Neural progenitor cell (in vitro differentiated cells): ENCODE data around the gene PPFIA1. TPM values are rescaled to one million over a fixed set of nuclear protein-coding genes. Genes with fewer than 3 reads are reported as not detected.

Source experiments
- DNase-seq: peaks from one replicate; pipeline ENCODE4 v3.0.0-alpha.2; 2016; ENCODE audit warnings: low spot score
- H2AFZ ChIP-seq: fragments of 200-600 bp; sonication (generic); replicated peaks from 2 replicates; pipeline ENCODE4 v1.6.1; 2016; ENCODE audit warnings: antibody characterized with exemption
- H3F3A ChIP-seq: fragments of 200-600 bp; sonication (generic); 2 replicates; pipeline ENCODE4 v1.6.1; 2016; ENCODE audit warnings: antibody characterized with exemption, low read depth
- H3K27ac ChIP-seq: fragments of 200-600 bp; sonication (generic); 2 replicates; pipeline ENCODE4 v1.5.1; 2016; ENCODE audit warnings: mild to moderate bottlenecking
- H3K27me3 ChIP-seq: fragments of 200-600 bp; sonication (generic); 2 replicates; pipeline ENCODE4 v1.6.1; 2016; ENCODE audit warnings: mild to moderate bottlenecking, moderate library complexity
- H3K36me3 ChIP-seq: fragments of 200-600 bp; sonication (generic); 2 replicates; pipeline ENCODE4 v1.5.1; 2016
- H3K4me1 ChIP-seq: fragments of 200-600 bp; sonication (generic); 2 replicates; pipeline ENCODE4 v1.6.1; 2016; ENCODE audit warnings: mixed run types
- H3K4me2 ChIP-seq: fragments of 200-600 bp; sonication (generic); 2 replicates; pipeline ENCODE4 v1.6.1; 2016
- H3K4me3 ChIP-seq: fragments of 200-600 bp; sonication (generic); 2 replicates; pipeline ENCODE4 v1.5.1; 2016
- H3K79me2 ChIP-seq: fragments of 200-600 bp; sonication (generic); 2 replicates; pipeline ENCODE4 v1.6.1; 2016; ENCODE audit warnings: low read depth
- H3K9ac ChIP-seq: fragments of 200-600 bp; sonication (generic); 2 replicates; pipeline ENCODE4 v1.6.1; 2016
- H3K9me3 ChIP-seq: fragments of 200-600 bp; sonication (generic); 2 replicates; pipeline ENCODE4 v1.5.1; 2016; ENCODE audit warnings: low read depth
- H4K20me1 ChIP-seq: fragments of 200-600 bp; sonication (generic); 2 replicates; pipeline ENCODE4 v1.6.1; 2016; ENCODE audit warnings: low read depth
- H3K27ac Mint-ChIP-seq: 3 replicates; pipeline ENCODE4 v1.8.0; 2021; ENCODE audit warnings: mixed read lengths
- H3K27me3 Mint-ChIP-seq: 2 replicates; pipeline ENCODE4 v1.8.0; 2022; ENCODE audit warnings: low read depth, mild to moderate bottlenecking, inconsistent platforms, moderate library complexity, mixed read lengths; ENCODE audit not compliant: insufficient read depth
- H3K36me3 Mint-ChIP-seq: 3 replicates; pipeline ENCODE4 v1.8.0; 2021; ENCODE audit warnings: mixed read lengths
- H3K4me1 Mint-ChIP-seq: 3 replicates; pipeline ENCODE4 v1.8.0; 2021; ENCODE audit warnings: mixed read lengths
- H3K4me3 Mint-ChIP-seq: 3 replicates; pipeline ENCODE4 v1.8.0; 2021; ENCODE audit warnings: mild to moderate bottlenecking, moderate library complexity, mixed read lengths
- H3K9me3 Mint-ChIP-seq: 3 replicates; pipeline ENCODE4 v1.8.0; 2020; ENCODE audit warnings: mixed read lengths
- CTCF ChIP-seq: fragments of 200-600 bp; sonication (generic); IDR thresholded peaks from 2 replicates; pipeline ENCODE4 v1.5.1; 2017; ENCODE audit warnings: antibody characterized with exemption, mild to moderate bottlenecking
- EZH2 ChIP-seq: fragments of 200-600 bp; sonication (generic); IDR thresholded peaks from 2 replicates; pipeline ENCODE4 v1.6.1; 2017; ENCODE audit warnings: antibody characterized with exemption, mild to moderate bottlenecking, moderate library complexity
- EZH2phosphoT487 ChIP-seq: fragments of 200-600 bp; sonication (generic); IDR thresholded peaks from 2 replicates; pipeline ENCODE4 v1.6.1; 2017; ENCODE audit warnings: antibody characterized with exemption
- total RNA-seq: library from RNA; depleted of rRNA; stranded (reverse); fragments of >200 nt; gene quantifications from 2 replicates; pipeline ENCODE4 v1.2.3, GENCODE V29; 2015; ENCODE audit warnings: low replicate concordance

The PPFIA1 gene
- total RNA-seq, 1 donor from 2014 or later = 42.6 TPM

- no peak overlapping the region for H3K4me3 Mint-ChIP-seq
- H3K27me3 Mint-ChIP-seq = no peaks in the 10 kb centered on the region
- Histone ChIP-seq H3K4me3 (no peak overlapping the region), H3K9me3 (no peaks in the 10 kb centered on the region), H3K4me1 (no peaks in the 10 kb centered on the region), H3K9ac (no peak overlapping the region), H3K27ac (no peak overlapping the region), H4K20me1 (peaks cover 38% of the 10 kb centered on the region), H3K79me2 (peaks cover 92% of the 10 kb centered on the region), H3K4me2 (no peak overlapping the region), H3K36me3 (no peaks in the 10 kb centered on the region), H2AFZ (no peak overlapping the region), H3F3A (no peaks in the 10 kb centered on the region), H3K27me3 (no peaks in the 10 kb centered on the region)
- TF ChIP-seq EZH2 = no peak
- TF ChIP-seq EZH2phosphoT487 = no peak
- TF ChIP-seq CTCF = no peak
- H3K27ac Mint-ChIP-seq = peak overlapping the region; percentile 51
- H3K36me3 Mint-ChIP-seq = peaks cover 21% of the 10 kb centered on the region
- DNase-seq = no peak
- H3K9me3 Mint-ChIP-seq = no peaks in the 10 kb centered on the region
- H3K4me1 Mint-ChIP-seq = peaks cover 17% of the 10 kb centered on the region
These were observed 31.4 kb downstream of the PPFIA1 start for GRCh38 chr11:70301721-70302418.

- no peak for TF ChIP-seq EZH2phosphoT487
- no peak for TF ChIP-seq CTCF
- no peak for TF ChIP-seq EZH2
- Mint-ChIP-seq H3K4me1 (peaks cover 17% of the 10 kb centered on the region), H3K27me3 (no peaks in the 10 kb centered on the region), H3K9me3 (no peaks in the 10 kb centered on the region), H3K4me3 (no peak overlapping the region), H3K36me3 (peaks cover 21% of the 10 kb centered on the region), H3K27ac (peak overlapping the region; percentile 51)
- Histone ChIP-seq H4K20me1 (peaks cover 38% of the 10 kb centered on the region), H3F3A (no peaks in the 10 kb centered on the region), H3K9ac (no peak overlapping the region), H3K27me3 (no peaks in the 10 kb centered on the region), H3K79me2 (peaks cover 92% of the 10 kb centered on the region), H3K4me2 (no peak overlapping the region), H3K4me1 (no peaks in the 10 kb centered on the region), H3K9me3 (no peaks in the 10 kb centered on the region), H3K27ac (no peak overlapping the region), H3K4me3 (no peak overlapping the region), H2AFZ (no peak overlapping the region), H3K36me3 (no peaks in the 10 kb centered on the region)
- no peak for DNase-seq
These were observed 31.9 kb downstream of the PPFIA1 start for GRCh38 chr11:70302419-70302752.

GRCh38 chr11:70303070-70303469 lies 32.6 kb downstream of the PPFIA1 start:
- Mint-ChIP-seq H3K4me3 (no peak overlapping the region), H3K27ac (no peak overlapping the region), H3K4me1 (peaks cover 17% of the 10 kb centered on the region), H3K9me3 (no peaks in the 10 kb centered on the region), H3K36me3 (peaks cover 17% of the 10 kb centered on the region), H3K27me3 (no peaks in the 10 kb centered on the region)
- Histone ChIP-seq H3K79me2 (peaks cover 92% of the 10 kb centered on the region), H3K36me3 (no peaks in the 10 kb centered on the region), H2AFZ (no peak overlapping the region), H3K27ac (no peak overlapping the region), H3K4me2 (no peak overlapping the region), H3F3A (no peaks in the 10 kb centered on the region), H3K4me3 (no peak overlapping the region), H3K9ac (no peak overlapping the region), H3K27me3 (no peaks in the 10 kb centered on the region), H4K20me1 (peaks cover 38% of the 10 kb centered on the region), H3K9me3 (no peaks in the 10 kb centered on the region), H3K4me1 (no peaks in the 10 kb centered on the region)
- no peak for DNase-seq
- TF ChIP-seq CTCF (no peak), EZH2phosphoT487 (no peak), EZH2 (no peak)
